Measurements from ENCODE around the gene NUTM2G.
"Not testable (repeated sequence)": the region's sequence is repeated elsewhere in the genome, so short reads cannot be mapped to it uniquely, and the experiment has no call there.

GRCh38 chr9:96935401-96935800, 6.8 kb downstream of the NUTM2G start:
- TF ChIP-seq POLR2AphosphoS5 (IDR thresholded peaks at IDR 0.05; ENCODE audit: insufficient read depth in 1 of 2, low read depth in 1 of 2); POLR2A (IDR thresholded peaks at IDR 0.05): not testable (repeated sequence)
- TF ChIP-seq, protein P1, sequence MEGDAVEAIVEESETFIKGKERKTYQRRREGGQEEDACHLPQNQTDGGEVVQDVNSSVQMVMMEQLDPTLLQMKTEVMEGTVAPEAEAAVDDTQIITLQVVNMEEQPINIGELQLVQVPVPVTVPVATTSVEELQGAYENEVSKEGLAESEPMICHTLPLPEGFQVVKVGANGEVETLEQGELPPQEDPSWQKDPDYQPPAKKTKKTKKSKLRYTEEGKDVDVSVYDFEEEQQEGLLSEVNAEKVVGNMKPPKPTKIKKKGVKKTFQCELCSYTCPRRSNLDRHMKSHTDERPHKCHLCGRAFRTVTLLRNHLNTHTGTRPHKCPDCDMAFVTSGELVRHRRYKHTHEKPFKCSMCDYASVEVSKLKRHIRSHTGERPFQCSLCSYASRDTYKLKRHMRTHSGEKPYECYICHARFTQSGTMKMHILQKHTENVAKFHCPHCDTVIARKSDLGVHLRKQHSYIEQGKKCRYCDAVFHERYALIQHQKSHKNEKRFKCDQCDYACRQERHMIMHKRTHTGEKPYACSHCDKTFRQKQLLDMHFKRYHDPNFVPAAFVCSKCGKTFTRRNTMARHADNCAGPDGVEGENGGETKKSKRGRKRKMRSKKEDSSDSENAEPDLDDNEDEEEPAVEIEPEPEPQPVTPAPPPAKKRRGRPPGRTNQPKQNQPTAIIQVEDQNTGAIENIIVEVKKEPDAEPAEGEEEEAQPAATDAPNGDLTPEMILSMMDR (IDR thresholded peaks at IDR 0.05) = not testable (repeated sequence)

Measured in vagina (tissue), 2 donors.